H9 (cell line): ENCODE results near the gene TSPYL1. TPM values are rescaled to one million over a fixed set of nuclear protein-coding genes. Genes with fewer than 3 reads are reported as not detected.

Experiments used
- DNase-seq: peaks from one replicate; pipeline ENCODE4 v3.0.0-alpha.2; 2017
- H2AFZ ChIP-seq: one replicate; pipeline ENCODE4 v1.6.1; 2013; ENCODE audit warnings: mild to moderate bottlenecking, low read length, control low read depth, moderate library complexity
- H2AK5ac ChIP-seq: 2 replicates; pipeline ENCODE4 v1.6.1; 2013; ENCODE audit warnings: low read length, control low read depth, mixed read lengths; ENCODE audit not compliant: insufficient read length
- H2BK120ac ChIP-seq: one replicate; pipeline ENCODE4 v1.6.1; 2013; ENCODE audit warnings: low read depth, mild to moderate bottlenecking, low read length, control low read depth, inconsistent platforms; ENCODE audit not compliant: poor library complexity, severe bottlenecking
- H2BK12ac ChIP-seq: 2 replicates; pipeline ENCODE4 v1.6.1; 2013; ENCODE audit warnings: low read length, control low read depth, mixed read lengths, low read depth; ENCODE audit not compliant: insufficient read length
- H2BK15ac ChIP-seq: 2 replicates; pipeline ENCODE4 v1.6.1; 2013; ENCODE audit warnings: low read depth, low read length, control low read depth
- H2BK20ac ChIP-seq: one replicate; pipeline ENCODE4 v1.6.1; 2013; ENCODE audit warnings: low read depth, mild to moderate bottlenecking, low read length, control low read depth, inconsistent platforms; ENCODE audit not compliant: poor library complexity, severe bottlenecking
- H2BK5ac ChIP-seq: 2 replicates; pipeline ENCODE4 v1.6.1; 2013; ENCODE audit warnings: low read length, control low read depth, mixed read lengths; ENCODE audit not compliant: insufficient read length
- H3K14ac ChIP-seq: 2 replicates; pipeline ENCODE4 v1.6.1; 2013; ENCODE audit warnings: low read length, control low read depth; ENCODE audit not compliant: insufficient read depth
- H3K18ac ChIP-seq: 2 replicates; pipeline ENCODE4 v1.6.1; 2013; ENCODE audit warnings: low read depth, mild to moderate bottlenecking, mixed read lengths, low read length, control low read depth; ENCODE audit not compliant: insufficient read length
- H3K23ac ChIP-seq: 2 replicates; pipeline ENCODE4 v1.6.1; 2013; ENCODE audit warnings: low read length, control low read depth, mixed read lengths, low read depth; ENCODE audit not compliant: insufficient read length
- H3K23me2 ChIP-seq: 2 replicates; pipeline ENCODE4 v1.6.1; 2013; ENCODE audit warnings: low read depth, mild to moderate bottlenecking, mixed read lengths, low read length, control low read depth; ENCODE audit not compliant: insufficient read length, poor library complexity, severe bottlenecking
- H3K27ac ChIP-seq: 2 replicates; pipeline ENCODE4 v1.5.1; 2013; ENCODE audit warnings: low read length, control low read depth, mixed read lengths, low read depth; ENCODE audit not compliant: insufficient read length
- H3K27me3 ChIP-seq: 2 replicates; pipeline ENCODE4 v1.6.1; 2013; ENCODE audit warnings: low read length, control low read depth, inconsistent platforms; ENCODE audit not compliant: insufficient read depth
- H3K4ac ChIP-seq: 2 replicates; pipeline ENCODE4 v1.6.1; 2013; ENCODE audit warnings: low read depth, mild to moderate bottlenecking, control low read depth, inconsistent platforms, low read length, moderate library complexity
- H3K4me1 ChIP-seq: 2 replicates; pipeline ENCODE4 v1.6.1; 2013; ENCODE audit warnings: low read length, control low read depth, inconsistent platforms; ENCODE audit not compliant: insufficient read depth
- H3K4me2 ChIP-seq: 2 replicates; pipeline ENCODE4 v1.6.1; 2013; ENCODE audit warnings: low read length, control low read depth, mixed read lengths; ENCODE audit not compliant: insufficient read length, insufficient read depth
- H3K56ac ChIP-seq: 2 replicates; pipeline ENCODE4 v1.6.1; 2013; ENCODE audit warnings: low read depth, mild to moderate bottlenecking, mixed read lengths, low read length, control low read depth; ENCODE audit not compliant: insufficient read length
- H3K79me1 ChIP-seq: 2 replicates; pipeline ENCODE4 v1.6.1; 2013; ENCODE audit warnings: low read depth, mild to moderate bottlenecking, moderate library complexity, low read length, control low read depth, inconsistent platforms; ENCODE audit not compliant: insufficient read depth, poor library complexity, severe bottlenecking
- H3K79me2 ChIP-seq: 2 replicates; pipeline ENCODE4 v1.6.1; 2013; ENCODE audit warnings: low read length, control low read depth, inconsistent platforms; ENCODE audit not compliant: insufficient read depth
- H3K9ac ChIP-seq: 2 replicates; pipeline ENCODE4 v1.6.1; 2013; ENCODE audit warnings: low read length, control low read depth, mixed read lengths; ENCODE audit not compliant: insufficient read length; ENCODE audit errors: extremely low read depth
- H3K9me3 ChIP-seq: one replicate; pipeline ENCODE4 v1.6.1; 2013; ENCODE audit warnings: low read depth, low read length, inconsistent platforms; ENCODE audit not compliant: control insufficient read depth
- H3T11ph ChIP-seq: one replicate; pipeline ENCODE4 v1.6.1; 2013; ENCODE audit warnings: mild to moderate bottlenecking, low read length, control low read depth, inconsistent platforms
- H4K20me1 ChIP-seq: one replicate; pipeline ENCODE4 v1.6.1; 2013; ENCODE audit not compliant: control insufficient read depth, insufficient read length, insufficient read depth
- H4K5ac ChIP-seq: 2 replicates; pipeline ENCODE4 v1.6.1; 2013; ENCODE audit warnings: low read depth, mild to moderate bottlenecking, mixed read lengths, low read length, control low read depth; ENCODE audit not compliant: insufficient read length
- H4K8ac ChIP-seq: replicated peaks from 2 replicates; pipeline ENCODE4 v1.6.1; 2013; ENCODE audit warnings: low read length, control low read depth, mixed read lengths, low read depth; ENCODE audit not compliant: insufficient read length
- H4K91ac ChIP-seq: 2 replicates; pipeline ENCODE4 v1.6.1; 2013; ENCODE audit warnings: low read depth, mild to moderate bottlenecking, moderate library complexity, mixed read lengths, low read length, control low read depth; ENCODE audit not compliant: insufficient read length
- H3K27ac Mint-ChIP-seq, 3 experiments: 2 replicates in 2 of 3; 3 replicates in 1 of 3; pipeline ENCODE4 v1.8.0; 2020 to 2021; ENCODE audit warnings: mixed read lengths in 3 of 3, mild to moderate bottlenecking in 1 of 3, moderate library complexity in 1 of 3
- H3K27me3 Mint-ChIP-seq: 2 replicates; pipeline ENCODE4 v1.8.0; 2021; ENCODE audit warnings: low read depth, mild to moderate bottlenecking, moderate library complexity, mixed read lengths
- H3K36me3 Mint-ChIP-seq, 3 experiments: 2 replicates in 2 of 3; 3 replicates in 1 of 3; pipeline ENCODE4 v1.8.0; 2020 to 2021; ENCODE audit warnings: low read depth in 3 of 3, mixed read lengths in 3 of 3; ENCODE audit not compliant: insufficient read depth in 1 of 3
- H3K4me1 Mint-ChIP-seq, 2 experiments: 2 replicates each; pipeline ENCODE4 v1.8.0; 2020; ENCODE audit warnings: mixed read lengths in 2 of 2
- H3K4me3 Mint-ChIP-seq, 2 experiments: 2 replicates in 1 of 2; 3 replicates in 1 of 2; pipeline ENCODE4 v1.8.0; 2020 to 2021; ENCODE audit warnings: mild to moderate bottlenecking in 2 of 2, mixed read lengths in 2 of 2, moderate library complexity in 1 of 2
- H3K9me3 Mint-ChIP-seq, 2 experiments: 2 replicates in 1 of 2; 3 replicates in 1 of 2; pipeline ENCODE4 v1.8.0; 2020; ENCODE audit warnings: mild to moderate bottlenecking in 2 of 2, mixed read lengths in 2 of 2, moderate library complexity in 1 of 2
- CTCF ChIP-seq: fragments of 200-600 bp; sonication (generic); conservative IDR thresholded peaks from 3 replicates; pipeline ENCODE4 v1.8.0; 2021; ENCODE audit warnings: antibody characterized with exemption, mild to moderate bottlenecking
- WGBS: extraction: QIAGEN DNeasy Blood & Tissue Kit; methylation state at CpG from one replicate; pipeline ENCODE4 v1.1.7; 2013; ENCODE audit warnings: missing lambda C conversion rate, low lambda C conversion rate, mixed read lengths; ENCODE audit not compliant: insufficient read length; ENCODE audit errors: extremely low coverage; 5-methylcytosine and 5-hydroxymethylcytosine counted together
- total RNA-seq: library from RNA; stranded (reverse); gene quantifications from 2 replicates; pipeline ENCODE4 v1.2.1, GENCODE V29; 2021

TSPYL1 gene
- total RNA-seq, 1 experiment from 2014 or later = 75.3 TPM

GRCh38 chr6:116291701-116292396, 12.1 kb upstream of the TSPYL1 start:
- Mint-ChIP-seq H3K4me3 (no peak overlapping the region), H3K9me3 (peaks cover 0 to 3% of the 10 kb centered on the region in 2 experiments; a peak in 1 of 5 replicates), H3K4me1 (no peaks in the 10 kb centered on the region), H3K27me3 (no peaks in the 10 kb centered on the region), H3K27ac (no peak overlapping the region), H3K36me3 (0 out of 7 replicates have a peak, but pooled peaks cover 0 to 3% (median 0%) of the 10 kb centered on the region in 3 experiments)
- no peaks in the 10 kb centered on the region for H3K27me3 ChIP-seq
- no peak overlapping the region for H2AFZ ChIP-seq
- H2BK15ac ChIP-seq = no peak overlapping the region
- H3K9me3 ChIP-seq = no peaks in the 10 kb centered on the region
- no peak for DNase-seq
- no peak overlapping the region for H3K9ac ChIP-seq
- 100% methylated on average over 1 of the region's 4 CpGs for WGBS
- H3K18ac ChIP-seq = no peak overlapping the region
- no peaks in the 10 kb centered on the region for H3K4me1 ChIP-seq
- H2BK5ac ChIP-seq = no peak overlapping the region
- H3T11ph ChIP-seq = no peak overlapping the region
- no peak overlapping the region for H4K8ac ChIP-seq
- H3K79me1 ChIP-seq = no peaks in the 10 kb centered on the region
- no peak overlapping the region for H2BK12ac ChIP-seq
- H4K91ac ChIP-seq = no peak overlapping the region
- no peak overlapping the region for H3K14ac ChIP-seq
- no peaks in the 10 kb centered on the region for H4K20me1 ChIP-seq
- H3K4me2 ChIP-seq = no peak overlapping the region
- no peak overlapping the region for H3K23ac ChIP-seq
- no peak overlapping the region for H3K27ac ChIP-seq
- H3K56ac ChIP-seq = no peak overlapping the region
- no peaks in the 10 kb centered on the region for H3K23me2 ChIP-seq
- H2BK120ac ChIP-seq = no peak overlapping the region
- TF ChIP-seq CTCF = no peak
- H3K4ac ChIP-seq = no peak overlapping the region
- no peaks in the 10 kb centered on the region for H3K79me2 ChIP-seq
- H2BK20ac ChIP-seq = no peak overlapping the region
- H4K5ac ChIP-seq = no peak overlapping the region
- peak overlapping the region; percentile 71 for H2AK5ac ChIP-seq
